Measurements from ENCODE around the gene VPS8. TPM values are rescaled to one million over a fixed set of nuclear protein-coding genes. Genes with fewer than 3 reads are reported as not detected.

Gene VPS8
- total and polyA plus RNA-seq, 7 donors: 11.4 to 52.6 (median 30.8) TPM

- no peak for DNase-seq
- Histone ChIP-seq H3K27me3 (ENCODE audit: insufficient read depth in 3 of 3, low read length in 2 of 3) (no peaks in the 10 kb centered on the region), H3K9me3 (no peaks in the 10 kb centered on the region), H3K4me1 (no peaks in the 10 kb centered on the region), H3K4me3 (no peak overlapping the region), H3K36me3 (ENCODE audit: insufficient read depth in 1 of 2, low read depth in 1 of 2) (peaks cover 0 to 88% of the 10 kb centered on the region in 2 donors), H3K27ac (no peak overlapping the region)
- intact Hi-C loops (cut with DNase I): no loop called here
- ATAC-seq: no peak
- WGBS, 3 donors: 80 to 84% (median 81%) methylated on average over 4 of the region's 4 CpGs
- no peak for TF ChIP-seq CTCF (IDR thresholded peaks at IDR 0.05)
These were observed 99.6 kb downstream of the VPS8 start for GRCh38 chr3:184911570-184911969.

GRCh38 chr3:184912163-184912562 is 100.2 kb downstream of the VPS8 start:
- intact Hi-C loops (cut with DNase I): no loop called here
- peaks cover 0 to 89% of the 10 kb centered on the region in 2 donors for H3K36me3 ChIP-seq (ENCODE audit: insufficient read depth in 1 of 2, low read depth in 1 of 2)

GRCh38 chr3:184914628-184915027 is 102.7 kb downstream of the VPS8 start:
- ATAC-seq (no peak), DNase-seq (no peak)
- intact Hi-C loops (cut with DNase I): no loop called here
- no peaks in the 10 kb centered on the region for H3K4me1 ChIP-seq
- no peaks in the 10 kb centered on the region for H3K27me3 ChIP-seq (ENCODE audit: insufficient read depth in 3 of 3, low read length in 2 of 3)
- no peak overlapping the region for H3K4me3 ChIP-seq
- 83 to 94% (median 89%) methylated on average over 5 of the region's 5 CpGs for WGBS, 3 donors
- peaks cover 0 to 89% of the 10 kb centered on the region in 2 donors for H3K36me3 ChIP-seq (ENCODE audit: insufficient read depth in 1 of 2, low read depth in 1 of 2)
- H3K27ac ChIP-seq: no peak overlapping the region
- H3K9me3 ChIP-seq: no peaks in the 10 kb centered on the region
- TF ChIP-seq CTCF (IDR thresholded peaks at IDR 0.05): no peak

More at GRCh38 chr3:184912163-184912562, 100.2 kb downstream of the VPS8 start:
- H3K9me3 ChIP-seq: no peaks in the 10 kb centered on the region
- no peaks in the 10 kb centered on the region for H3K4me1 ChIP-seq
- no peak overlapping the region for H3K27ac ChIP-seq
- 74 to 84% (median 79%) methylated on average over 7 of the region's 7 CpGs for WGBS, 3 donors
- H3K27me3 ChIP-seq (ENCODE audit: insufficient read depth in 3 of 3, low read length in 2 of 3): no peaks in the 10 kb centered on the region
- no peak for TF ChIP-seq CTCF (IDR thresholded peaks at IDR 0.05)
- ATAC-seq (no peak), DNase-seq (no peak)
- no peak overlapping the region for H3K4me3 ChIP-seq

- no peaks in the 10 kb centered on the region for H3K27me3 ChIP-seq (ENCODE audit: insufficient read depth in 3 of 3, low read length in 2 of 3)
- H3K36me3 ChIP-seq (ENCODE audit: insufficient read depth in 1 of 2, low read depth in 1 of 2): peaks cover 0 to 93% of the 10 kb centered on the region in 2 donors
- intact Hi-C loops (cut with DNase I): no loop called here
- no peak overlapping the region for H3K27ac ChIP-seq
- ATAC-seq: no peak
- H3K4me3 ChIP-seq: no peak overlapping the region
- no peak for TF ChIP-seq CTCF (IDR thresholded peaks at IDR 0.05)
- H3K9me3 ChIP-seq: no peaks in the 10 kb centered on the region
- no peaks in the 10 kb centered on the region for H3K4me1 ChIP-seq
- WGBS, 3 donors: 70 to 81% (median 78%) methylated on average over 3 of the region's 3 CpGs
- no peak for DNase-seq
These were observed 106.8 kb downstream of the VPS8 start for GRCh38 chr3:184918750-184919149.

GRCh38 chr3:184919651-184920050 is 107.7 kb downstream of the VPS8 start:
- Histone ChIP-seq H3K9me3 (no peaks in the 10 kb centered on the region), H3K4me3 (no peak overlapping the region), H3K4me1 (no peaks in the 10 kb centered on the region), H3K27me3 (ENCODE audit: insufficient read depth in 3 of 3, low read length in 2 of 3) (no peaks in the 10 kb centered on the region), H3K27ac (no peak overlapping the region), H3K36me3 (ENCODE audit: insufficient read depth in 1 of 2, low read depth in 1 of 2) (peaks cover 0 to 95% of the 10 kb centered on the region in 2 donors)
- intact Hi-C loops (cut with DNase I): loop anchor here in 1 of 2 donors (10.0 kb wide), 1 partner anchor 55 kb away; no protein-coding TSS in a partner anchor
- 96 to 99% (median 97%) methylated on average over 2 of the region's 2 CpGs for WGBS, 3 donors
- no peak for DNase-seq
- ATAC-seq: no peak
- no peak for TF ChIP-seq CTCF (IDR thresholded peaks at IDR 0.05)
